ENCODE results near the gene DSG3.

Gene DSG3

DNA sequence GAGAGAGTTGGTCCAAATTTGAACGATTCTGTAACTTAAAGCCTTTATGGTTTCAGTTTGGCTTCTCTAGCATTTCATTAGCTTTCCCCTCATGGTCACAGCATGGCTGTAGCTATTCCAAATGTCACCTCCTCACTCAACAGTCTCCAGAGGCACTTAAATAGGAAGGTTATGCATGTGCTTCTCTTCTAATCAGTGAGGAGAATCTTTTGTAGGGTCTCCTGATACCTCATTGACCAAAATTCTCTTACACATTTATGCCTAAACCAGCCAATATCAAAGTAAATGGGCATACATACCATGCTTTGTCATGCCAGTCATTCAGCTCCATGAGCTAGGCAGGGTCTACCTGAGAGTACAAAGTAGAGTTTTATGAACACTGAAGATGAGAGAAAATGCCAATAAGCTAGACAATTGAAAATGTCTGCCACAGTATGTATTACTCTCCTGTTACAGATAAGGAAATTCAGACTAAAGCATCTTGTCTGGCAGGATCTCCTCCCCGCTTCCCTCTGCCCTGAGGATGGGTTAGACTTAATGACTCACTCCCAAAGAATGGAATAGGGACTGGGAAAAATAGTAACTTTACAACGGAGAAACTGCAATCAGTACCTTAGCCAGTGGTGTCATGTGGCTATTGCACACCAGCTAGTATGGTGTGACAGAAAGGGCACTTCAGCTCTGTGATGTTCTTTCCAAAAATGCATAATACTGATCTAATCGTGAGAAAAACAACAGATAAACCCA lies 65.8 kb downstream of the DSG3 start:
- DNase-seq (ENCODE audit: extremely low read depth in 1 of 2, low read depth in 1 of 2): no peak

- DNase-seq (ENCODE audit: extremely low read depth in 1 of 2, low read depth in 1 of 2): no peak
Measured at GRCh38 chr18:31516437-31516836, 68.9 kb downstream of the DSG3 start.

DNA sequence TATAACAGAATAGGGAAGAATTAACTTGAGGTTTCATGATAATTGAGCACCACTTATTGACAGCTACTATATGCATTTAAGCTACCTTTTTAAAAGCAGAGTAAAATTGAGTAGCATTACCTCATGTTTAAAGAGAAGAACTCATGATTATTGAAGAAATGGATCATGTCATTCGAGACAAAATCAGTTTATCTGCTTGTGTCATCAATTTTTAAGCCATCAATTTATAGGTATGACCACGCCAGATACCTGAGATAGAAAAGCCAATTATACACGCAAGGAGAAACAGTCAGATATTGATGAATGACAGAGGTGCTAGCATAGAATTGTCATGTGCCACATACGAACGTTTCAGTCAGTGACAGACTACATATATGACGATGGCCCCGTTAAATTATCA lies 78.8 kb downstream of the DSG3 start:
- DNase-seq (ENCODE audit: extremely low read depth in 1 of 2, low read depth in 1 of 2): no peak

All from stimulated activated CD8-positive, alpha-beta memory T cell treated with anti-CD3 and anti-CD28 coated beads, Interleukin-7, amount 100 ng/mL, for 48 hours (primary cell).